GM19438 (cell line): ENCODE data around the gene SAPCD2.
"Not testable (repeated sequence)": the region's sequence is repeated elsewhere in the genome, so short reads cannot be mapped to it uniquely, and the experiment has no call there.

ENCODE experiments used
- ATAC-seq: cut with Tn5 transposase; IDR thresholded peaks from one replicate; pipeline ENCODE4 v1.9.1; 2021; ENCODE audit warnings: low read depth; ENCODE audit not compliant: unreplicated experiment

SAPCD2 gene

DNA sequence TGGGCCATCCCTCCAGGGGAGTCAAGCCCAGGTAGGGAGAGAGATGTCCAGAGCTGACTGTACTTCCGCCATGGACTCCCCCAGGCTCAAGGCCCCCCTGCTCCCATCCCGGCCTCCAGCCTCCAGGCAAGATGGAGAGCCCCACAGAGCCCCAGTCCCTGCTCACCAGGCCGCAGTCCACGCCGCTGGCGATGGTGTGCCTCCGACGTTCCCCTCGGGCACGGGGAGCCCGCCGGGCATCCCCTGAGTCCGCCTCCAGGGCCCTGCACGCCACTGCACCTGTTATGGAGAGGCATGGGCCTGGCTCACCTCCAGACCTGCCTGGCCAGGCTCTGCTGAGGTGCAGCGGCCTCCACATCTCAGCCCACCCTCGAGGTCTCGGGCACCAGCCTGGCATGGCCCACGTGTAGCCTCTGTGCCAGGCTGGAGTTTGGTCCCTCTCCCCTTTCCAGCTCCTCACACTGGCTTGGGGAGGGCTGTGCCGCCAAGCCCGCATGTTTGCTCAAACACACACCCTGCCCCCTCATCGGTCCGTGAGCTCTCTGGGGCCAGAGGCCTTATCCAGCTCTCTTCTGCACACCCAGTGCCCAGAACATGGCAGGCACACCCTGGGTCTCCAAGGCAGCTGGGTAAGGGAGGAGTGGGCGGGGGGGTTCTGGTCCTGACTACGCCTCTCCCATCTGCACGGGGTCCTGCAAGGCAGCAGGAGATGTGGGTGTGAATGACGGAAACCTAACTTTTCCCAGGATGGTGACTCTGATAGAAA is 4.1 kb downstream of the SAPCD2 start:
- no peak for ATAC-seq

DNA sequence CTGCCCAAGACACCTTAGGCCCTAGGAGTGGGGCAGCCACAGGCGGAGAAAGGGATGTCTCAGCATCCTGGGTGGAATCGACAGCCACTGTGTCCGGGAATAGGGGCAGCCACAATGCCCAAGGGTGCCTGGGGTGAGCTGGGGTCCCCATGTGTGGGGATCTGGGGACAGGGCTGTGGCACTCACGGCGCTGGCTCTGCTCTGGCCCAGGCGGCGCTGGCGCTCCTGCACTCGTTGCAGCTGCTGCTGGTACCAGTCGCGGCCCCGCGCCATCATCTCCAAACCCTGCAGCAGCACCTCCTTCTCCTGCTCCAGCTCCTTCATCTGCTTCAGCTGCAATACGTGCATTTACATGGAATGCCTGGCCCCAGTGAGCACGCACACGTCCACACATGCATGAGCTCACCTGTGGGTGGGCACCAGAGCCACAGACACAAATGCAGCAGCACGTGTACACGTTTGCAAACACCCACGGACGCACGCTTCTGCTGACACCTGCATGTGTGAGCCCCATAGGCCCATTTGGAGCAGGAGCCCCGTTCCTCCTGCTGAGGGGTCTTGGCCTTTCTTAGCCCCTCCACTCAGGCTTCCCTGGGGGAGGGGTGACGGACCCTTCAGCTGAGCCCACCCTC is 4.9 kb downstream of the SAPCD2 start:
- ATAC-seq = no peak

DNA sequence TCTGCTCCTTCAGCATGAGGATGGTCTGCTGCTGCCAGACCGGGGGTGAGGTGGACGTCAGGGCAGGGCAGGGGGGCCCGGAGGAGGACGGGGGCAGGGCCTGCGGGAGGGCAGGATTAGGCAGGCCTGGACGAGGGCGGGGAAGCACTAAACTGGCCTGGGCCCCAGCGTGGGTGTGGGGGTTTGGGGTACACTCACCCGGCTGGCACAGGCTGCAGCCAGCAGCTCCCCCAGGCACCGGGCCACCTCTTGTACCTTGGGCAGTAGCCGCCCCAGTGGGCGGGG is 5.5 kb downstream of the SAPCD2 start:
- ATAC-seq = no peak

DNA sequence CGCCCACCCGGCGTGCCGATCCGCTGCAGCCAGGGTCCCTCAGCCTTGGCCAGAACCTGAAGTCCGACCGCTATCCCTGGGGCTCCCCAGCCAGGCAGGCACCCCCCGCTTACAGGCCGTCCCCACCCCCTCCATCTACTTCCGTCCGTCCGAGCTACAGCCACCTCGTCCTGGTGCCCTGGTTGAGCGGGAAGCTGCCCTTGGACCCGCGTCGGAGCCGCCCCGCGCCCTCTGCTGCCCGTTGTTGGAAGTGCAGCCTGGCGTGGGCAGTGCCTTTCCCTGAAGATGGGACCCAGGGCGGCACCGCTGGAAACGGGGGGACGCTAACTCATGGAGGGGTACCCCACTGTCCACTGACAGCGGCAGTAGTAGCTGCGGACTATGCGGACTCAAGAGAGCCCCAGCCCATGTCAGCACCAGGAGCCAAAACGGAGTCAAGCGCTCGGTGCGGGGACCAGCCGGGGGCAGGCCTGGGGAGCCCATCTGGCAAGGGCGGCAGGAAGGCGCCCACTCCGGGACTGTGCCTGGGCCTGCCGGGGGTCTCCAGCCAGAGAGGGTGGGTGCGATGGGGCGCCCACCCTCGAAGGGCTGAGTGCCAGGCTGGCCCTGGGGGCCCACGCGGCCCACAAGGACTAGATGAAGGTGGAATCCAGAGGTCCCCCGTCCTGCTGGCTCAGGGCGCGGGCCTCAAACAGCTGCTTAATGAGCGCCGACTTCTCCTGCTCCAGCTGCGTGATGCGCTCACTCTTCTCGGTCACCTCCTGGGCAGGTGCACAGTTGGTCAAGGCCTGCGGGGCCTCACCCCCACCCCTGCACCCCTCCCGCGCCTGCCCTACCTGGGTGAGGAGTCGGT is 6.1 kb downstream of the SAPCD2 start:
- ATAC-seq = no peak

DNA sequence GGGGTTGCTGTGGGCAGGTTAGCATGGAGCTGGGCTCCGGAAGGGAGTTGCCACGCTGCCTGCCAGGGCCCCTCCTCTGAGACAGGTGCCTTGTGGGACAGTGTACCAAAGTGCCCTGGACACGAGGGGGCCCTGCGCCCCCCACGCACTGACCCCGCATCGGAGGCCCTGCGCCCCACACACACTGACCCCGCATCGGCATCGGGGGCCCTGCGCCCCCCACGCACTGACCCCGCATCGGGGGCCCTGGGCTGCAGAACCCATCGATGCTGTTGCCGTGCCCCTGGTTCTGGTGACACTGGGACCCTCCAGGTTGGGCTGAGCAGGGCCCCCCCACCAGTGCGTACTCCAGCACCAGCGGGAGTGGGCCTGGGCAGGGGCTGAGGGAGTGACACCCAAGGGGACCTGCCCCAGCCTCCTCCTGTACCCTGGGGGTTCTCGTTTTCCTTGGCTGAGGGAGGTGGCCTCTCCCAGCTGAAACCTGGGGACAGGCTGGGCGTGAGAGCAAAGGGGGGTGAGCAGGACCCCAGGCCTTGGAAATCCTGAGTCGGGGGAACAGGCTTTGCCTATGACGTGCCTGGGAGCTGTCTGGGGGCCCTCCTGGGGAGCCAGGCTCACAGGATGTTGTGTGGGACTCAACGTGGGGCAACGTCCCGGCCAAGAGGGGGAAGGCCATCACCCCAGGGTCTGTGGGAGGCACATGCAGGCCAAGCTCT is 6.9 kb downstream of the SAPCD2 start:
- no peak for ATAC-seq

DNA sequence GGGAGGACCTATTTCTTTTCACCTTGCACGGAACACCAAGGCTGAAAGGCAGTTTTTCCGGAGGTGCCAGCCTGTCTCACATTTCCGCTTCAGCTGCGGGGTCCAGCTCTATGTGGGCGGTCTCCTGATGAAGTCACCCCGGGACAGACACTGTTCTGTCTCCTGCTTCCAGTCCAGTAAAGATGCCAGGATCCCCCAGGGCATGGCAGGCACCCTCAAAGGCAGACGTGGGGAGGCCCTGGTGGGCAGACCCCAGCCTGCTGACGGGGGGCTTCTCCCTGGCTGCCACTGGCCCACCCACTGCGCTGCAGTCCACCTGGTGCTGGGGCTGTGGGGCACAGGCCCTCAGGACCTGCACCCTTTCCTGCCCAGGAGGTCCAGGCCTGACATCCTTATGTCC is 7.6 kb downstream of the SAPCD2 start:
- ATAC-seq = not testable (repeated sequence)

DNA sequence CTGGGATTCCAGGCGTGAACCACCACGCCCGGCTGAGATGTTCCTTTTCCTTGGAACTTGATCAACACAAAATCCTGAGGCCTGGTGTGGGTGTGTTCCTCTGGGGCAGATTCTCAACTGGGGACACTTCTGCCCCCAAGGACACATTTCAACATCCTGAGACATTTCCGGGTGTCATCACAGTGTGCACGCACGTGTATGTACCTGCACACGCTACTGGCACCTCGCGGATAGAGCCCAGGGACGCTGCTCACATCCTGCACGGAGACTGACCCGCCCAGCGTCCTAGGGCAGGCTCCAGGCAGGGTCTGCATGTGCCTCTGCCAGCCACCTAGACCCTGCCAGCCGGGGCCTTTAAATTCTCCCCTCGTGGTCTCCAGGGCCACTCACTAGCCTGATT is 8.0 kb downstream of the SAPCD2 start:
- ATAC-seq = no peak

DNA sequence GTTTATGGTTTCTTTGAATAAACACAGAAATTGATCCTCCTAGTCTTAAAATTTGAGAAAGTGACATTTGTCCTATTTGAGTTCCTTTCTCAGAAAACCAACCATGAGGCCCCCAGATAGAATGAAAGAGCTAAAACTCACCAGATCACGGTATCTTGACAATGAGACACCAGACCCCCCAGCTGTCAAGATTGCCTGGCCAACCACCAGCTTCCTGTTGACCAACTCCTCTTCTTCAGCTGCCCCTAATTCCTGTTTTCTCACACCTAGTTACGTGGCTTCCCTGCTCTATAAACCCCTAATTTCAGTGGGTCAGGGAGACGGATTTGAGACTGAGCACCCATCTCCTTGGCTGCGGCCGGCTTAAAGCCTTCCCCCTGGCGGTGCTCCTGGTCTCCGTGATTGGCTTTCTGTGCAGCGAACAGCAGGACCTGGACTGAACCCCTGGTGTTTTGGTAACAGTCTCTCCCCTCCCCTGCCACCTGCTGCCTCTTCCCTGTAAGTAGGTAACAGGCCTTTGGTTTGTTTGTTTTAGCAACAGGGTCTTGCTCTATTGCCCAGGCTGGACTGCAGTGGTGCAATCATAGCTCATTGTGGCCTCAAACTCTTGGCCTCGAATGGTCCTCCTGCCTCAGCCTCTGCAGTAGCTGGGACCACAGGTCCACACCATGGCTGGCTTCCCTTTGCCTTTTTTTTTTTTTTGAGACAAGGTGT is 11.7 kb downstream of the SAPCD2 start:
- no peak for ATAC-seq

DNA sequence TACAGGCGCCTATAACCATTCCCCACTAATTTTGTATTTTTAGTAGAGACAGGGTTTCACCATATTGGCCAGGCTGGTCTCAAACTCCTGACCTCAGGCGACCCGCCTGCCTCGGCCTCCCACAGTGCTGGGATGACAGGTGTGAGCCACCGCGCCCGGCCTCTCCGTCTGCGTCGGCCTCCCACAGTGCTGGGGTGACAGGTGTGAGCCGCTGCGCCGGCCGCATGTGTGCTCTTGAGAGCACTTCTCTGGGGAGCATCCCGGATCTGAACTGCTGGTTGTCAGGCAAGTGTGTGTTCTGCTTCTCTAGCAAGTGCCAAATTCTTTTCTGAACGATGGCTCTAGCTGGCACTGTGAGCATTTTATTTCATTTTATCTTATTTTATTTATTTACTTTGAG is 12.8 kb downstream of the SAPCD2 start:
- no peak for ATAC-seq

DNA sequence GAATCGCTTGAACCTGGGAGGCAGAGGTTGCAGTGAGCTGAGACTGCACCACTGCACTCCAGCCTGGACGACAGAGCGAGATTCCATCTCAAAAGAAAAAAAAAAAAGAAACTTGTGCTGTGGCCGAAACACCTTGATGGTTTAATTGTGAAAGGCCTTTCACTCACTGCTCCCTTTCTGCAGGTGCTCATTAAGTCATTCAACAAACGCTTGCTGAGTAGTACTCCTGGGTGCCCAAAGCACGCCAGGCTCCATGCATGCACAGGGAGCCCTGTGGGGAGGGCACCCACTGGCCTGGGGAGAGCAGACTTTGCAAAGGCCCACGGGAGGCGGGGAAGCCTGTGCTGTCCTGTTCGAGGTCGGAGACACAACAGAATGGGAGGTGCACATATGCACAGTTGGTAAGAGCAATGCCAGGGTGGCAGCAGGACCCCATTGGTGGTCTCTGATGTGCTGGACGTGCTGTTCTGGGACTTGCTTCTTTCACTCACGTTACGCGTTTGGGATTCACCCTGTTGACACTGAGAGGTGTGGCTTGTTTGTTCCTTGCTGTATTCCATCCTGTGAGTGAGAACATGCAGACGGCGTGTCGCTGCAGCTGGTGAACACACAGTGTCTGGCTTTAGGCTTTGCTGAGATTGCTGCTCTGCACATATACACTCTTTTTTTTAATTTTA is 13.5 kb downstream of the SAPCD2 start:
- no peak for ATAC-seq

DNA sequence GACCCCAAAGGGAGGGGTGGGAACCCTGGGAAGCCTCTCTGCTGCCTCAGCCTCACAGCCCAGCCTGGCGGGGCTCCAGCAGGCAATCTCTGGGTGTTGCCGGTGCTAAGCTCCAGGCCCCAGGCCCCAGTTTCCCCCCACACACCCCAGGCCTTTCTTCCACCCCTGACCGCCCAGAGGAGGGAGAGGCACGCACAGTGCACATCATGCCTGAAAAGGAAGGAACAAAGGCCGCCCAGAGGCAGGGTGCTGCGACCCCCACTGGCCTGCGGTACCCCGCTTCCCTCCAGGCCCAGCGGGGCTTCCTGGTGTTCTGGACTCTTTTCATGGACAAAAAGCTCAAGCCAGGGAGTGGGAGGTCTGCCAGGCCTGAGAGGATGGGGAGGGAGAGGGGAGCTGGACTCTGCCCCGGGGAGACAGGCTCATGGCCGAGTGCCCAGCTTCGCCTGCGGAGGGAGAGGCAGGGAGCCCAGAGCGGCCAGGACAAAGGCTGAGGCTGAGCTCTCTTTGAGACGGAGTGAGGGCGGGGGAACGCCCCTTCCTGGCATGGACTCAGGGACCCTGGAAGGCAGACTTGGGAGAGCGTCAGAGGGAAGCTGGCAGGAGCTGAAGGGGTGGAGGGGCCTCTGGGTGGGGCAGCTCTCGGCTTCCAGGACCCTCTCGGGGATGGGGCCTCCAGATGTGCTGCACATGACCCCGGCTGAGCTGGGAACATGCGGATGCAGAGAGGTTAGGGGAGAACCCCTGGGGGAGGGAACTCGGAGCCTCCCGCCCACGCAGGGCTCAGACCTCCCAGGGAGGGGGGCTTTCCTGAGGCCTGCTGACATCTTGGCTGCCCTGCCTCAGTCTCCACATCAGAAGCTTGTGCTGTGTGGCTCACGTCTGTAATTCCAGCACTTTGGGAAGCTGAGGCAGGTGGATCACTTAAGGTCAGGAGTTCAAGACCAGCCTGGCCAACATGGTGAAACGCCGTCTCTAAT is 14.7 kb downstream of the SAPCD2 start:
- ATAC-seq = no peak

DNA sequence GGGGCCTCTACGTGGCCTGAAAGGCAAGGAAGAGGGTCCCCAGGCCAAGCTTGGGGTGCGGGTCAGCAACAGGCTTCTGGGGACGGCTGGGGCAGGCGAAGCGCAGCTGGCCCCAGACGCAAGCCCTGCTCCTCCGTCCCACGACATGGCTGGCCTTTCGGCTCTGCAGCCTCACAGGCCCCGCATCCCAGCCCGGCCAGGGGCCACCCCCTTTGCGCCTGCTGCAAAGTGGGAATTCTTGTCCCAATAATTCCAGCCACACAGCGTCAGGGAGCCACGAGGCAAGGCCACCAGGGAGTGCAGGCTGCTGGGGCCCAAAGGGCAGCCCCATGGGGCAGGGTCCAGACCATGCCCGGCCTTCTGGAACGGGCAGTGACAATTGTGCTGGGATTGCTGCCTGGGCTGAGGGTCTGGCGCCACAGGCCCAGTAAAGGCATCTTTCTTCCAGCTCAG is 15.4 kb downstream of the SAPCD2 start:
- ATAC-seq = no peak

DNA sequence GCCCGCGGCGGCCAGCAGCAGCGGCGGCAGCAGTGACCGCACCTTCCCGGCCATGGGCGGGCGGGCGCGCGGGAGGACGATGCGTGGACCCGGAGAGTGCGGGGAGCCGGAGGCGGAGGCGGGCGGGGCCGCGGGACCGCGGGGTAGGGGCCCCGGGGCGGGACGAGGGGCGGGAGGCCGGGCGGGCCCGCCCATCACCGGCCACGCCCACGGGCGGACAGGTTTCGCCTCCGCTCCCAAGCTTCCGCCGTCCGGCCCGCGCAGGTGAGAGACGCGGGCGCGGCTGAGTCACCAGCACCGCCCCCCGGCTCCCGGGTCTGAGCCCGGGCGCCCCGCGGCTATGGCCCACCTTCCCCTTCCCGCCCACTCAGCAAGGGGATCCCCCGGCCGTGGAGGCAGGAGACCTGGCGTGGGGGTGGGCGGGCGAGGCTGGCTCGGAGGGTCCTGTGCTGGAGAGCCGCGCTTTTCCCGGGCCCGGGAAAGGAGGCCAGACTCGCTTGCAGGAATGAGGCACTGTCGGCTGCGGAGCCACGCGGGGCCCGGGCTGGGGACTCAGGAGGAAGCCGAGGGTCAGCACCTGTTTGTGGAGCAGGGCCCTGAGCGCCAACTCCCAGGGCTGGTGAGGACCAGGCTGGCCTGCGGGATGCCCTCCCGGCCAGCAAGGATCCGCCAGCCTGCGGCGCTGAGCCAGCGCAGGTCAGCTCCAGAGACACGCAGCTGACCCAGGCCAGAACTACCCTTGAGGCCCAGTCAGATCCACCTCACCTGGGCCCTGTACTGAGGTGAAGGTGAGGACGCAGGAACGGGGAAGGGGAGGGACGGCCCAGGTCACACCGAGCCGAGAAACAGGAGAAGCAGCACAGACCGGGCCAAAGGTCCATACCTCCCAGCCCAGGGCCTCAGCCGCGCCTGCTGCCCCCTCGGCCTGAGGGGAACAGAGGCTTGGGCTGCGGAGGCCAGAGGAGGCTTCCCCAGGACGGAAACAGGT is 16.1 kb downstream of the SAPCD2 start, which contains the start of gene ENTPD2:
Gene ENTPD2 (minus strand): TSS at position 118 of the 988 bp plus-strand sequence. CDS start 64 bp downstream, at position 54.
- ATAC-seq = no peak

DNA sequence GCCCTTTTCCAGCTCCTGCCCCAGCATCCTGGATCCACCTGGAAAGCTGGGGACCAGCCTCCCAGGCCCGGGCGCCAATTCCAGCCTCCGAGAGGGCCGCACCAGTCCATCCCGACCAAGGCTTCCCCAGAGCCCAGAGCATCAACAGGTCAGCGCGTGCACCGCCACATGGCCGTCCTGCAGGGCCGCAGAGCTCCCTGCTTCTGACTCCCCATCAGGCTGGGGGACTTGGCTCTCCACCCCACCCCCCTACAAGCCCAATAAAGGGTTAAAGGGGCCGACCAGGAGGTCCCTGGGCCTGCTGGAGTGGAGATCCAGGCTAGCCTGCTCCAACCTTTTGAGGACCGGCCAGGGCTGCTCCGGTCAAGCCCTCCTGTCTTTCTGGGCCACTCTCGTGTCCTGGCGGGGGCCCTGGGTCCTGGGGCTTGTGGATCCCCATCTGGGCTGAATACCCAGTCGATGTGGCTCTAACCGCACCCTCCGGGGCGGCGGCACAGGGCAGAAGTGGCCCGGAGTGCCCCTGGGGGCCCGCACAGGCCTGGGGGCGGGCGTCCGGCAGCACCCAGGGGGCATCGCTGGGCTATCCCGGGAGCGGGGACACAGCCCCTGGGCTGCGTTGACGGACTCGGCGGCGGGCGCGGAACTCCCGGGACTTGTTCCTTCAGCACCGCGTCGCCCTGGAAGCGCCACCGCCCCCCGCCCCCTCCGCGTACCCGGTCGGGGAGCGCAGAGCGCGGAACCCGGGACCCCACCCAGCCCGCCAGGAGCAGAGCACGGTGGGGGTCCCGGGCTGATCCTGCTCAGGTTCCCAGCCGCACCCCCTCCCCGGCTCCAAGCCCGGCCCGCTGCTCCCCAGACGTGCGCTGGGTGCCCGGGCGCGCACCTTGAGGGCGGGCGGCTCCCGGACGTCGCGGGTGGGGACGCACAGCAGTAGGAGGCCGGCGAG is 17.1 kb downstream of the SAPCD2 start:
- ATAC-seq = no peak

DNA sequence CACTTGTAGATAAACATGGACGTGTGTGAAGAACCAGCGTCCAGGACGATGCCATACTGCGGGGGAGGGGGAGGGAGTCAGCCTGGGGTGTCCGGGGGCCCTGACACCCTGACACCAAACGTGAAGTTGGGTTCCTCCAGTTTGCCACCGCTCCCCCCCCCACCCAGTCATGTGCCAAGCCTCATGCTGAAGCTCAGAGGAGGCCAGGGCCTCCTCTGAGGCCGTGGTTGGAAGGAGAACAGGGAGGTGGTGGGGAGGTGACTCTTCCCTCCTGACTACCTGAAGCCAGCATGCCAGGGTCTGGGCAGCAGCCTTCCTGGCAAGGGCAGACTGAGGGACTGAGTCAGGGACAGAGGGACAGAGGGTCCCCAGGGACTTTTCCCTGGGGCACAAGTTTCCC is 18.1 kb downstream of the SAPCD2 start:
- no peak for ATAC-seq

DNA sequence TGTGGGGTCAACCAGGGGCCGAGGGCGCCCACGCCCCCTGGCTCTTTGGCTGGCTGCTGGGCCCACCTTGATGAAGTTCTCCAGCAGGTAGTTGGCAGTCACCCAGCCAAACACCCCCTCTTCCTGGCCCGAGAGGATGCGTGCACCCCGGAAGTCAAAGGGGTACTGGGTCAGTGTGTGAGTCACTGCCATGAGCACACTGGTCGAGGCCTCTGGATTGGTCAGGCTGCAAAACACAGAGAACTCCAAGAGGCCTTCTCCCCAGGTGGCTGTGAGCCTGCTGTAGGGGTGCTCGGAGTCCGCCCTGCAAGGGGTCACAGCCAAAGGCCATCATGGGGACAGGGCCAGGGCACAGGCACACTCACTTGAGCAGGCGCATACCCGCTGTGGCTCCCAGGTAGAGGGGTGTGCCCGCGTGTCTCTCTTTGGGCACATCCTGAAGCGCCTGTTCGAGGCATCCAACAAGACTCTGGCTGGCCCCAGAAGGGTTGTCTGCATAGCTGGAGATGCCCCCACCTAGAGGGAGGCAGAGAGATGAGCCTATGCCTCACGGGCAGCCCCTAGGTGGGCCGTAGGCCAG is 19.1 kb downstream of the SAPCD2 start:
- ATAC-seq = no peak
